Fibroblast of the conjunctiva (primary cell): ENCODE data around the gene CNGB1.
A peak's percentile ranks its signal among the peaks of the same experiment; 100 is the strongest.
"Not testable (repeated sequence)": the region's sequence is repeated elsewhere in the genome, so short reads cannot be mapped to it uniquely, and the experiment has no call there.

Experiments
- DNase-seq: peaks from one replicate; pipeline ENCODE4 v3.0.0-alpha.2; 2010; ENCODE audit warnings: low read depth

Gene CNGB1

GRCh38 chr16:57951204-57951960 is 19.5 kb downstream of the CNGB1 start:
- DNase-seq: no peak

GRCh38 chr16:57950382-57950781 is 20.5 kb downstream of the CNGB1 start:
- no peak for DNase-seq

DNA sequence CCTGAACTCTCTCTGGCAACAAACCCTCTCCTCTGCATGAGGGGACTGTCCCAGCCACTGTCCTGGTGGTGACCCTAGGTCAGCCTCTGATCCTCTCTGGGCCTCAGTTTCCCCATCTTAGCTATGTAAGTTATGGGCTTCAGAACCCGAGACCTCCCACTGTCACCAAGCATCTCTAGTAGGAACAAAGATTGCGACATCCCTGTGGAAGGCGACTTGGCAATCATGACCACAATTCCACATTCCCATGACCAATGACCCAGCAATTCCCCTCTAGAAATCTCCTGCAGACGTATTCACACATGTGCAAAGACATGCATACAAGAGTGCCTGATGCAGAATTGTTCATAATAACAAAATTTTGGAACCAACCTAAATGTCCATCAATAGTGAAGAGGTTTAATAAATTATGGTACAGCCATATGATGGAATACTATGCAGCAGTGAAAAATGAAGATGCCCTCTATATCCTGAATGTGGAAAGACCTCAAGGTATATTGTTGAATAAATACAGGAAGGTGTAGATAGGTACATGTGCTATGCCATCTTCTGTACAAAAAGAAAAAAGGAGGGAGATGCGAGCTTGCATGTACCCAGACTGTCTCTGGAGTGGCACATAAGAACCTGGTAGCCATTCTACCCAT is 21.2 kb downstream of the CNGB1 start:
- no peak for DNase-seq

- DNase-seq: no peak
Measured at GRCh38 chr16:57949013-57949412, 21.9 kb downstream of the CNGB1 start.

DNA sequence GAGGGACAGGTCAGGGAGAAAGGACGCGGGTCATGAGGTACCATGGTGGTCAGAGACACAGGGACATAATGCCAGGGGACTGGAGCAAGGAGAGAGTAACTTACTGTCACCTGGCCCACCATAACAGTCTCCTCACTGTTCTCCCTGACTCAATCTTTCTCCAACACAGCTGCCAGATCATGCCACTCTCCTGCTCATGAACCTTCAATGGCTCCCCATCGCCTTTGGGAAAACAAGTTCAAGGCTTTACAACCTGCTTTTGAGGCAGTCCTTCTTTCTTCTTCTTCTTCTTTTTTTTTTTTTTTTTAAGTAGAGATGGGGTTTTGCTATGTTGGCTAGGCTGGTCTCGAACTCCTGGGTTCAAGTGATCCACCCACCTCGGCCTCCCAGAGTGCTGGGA is 22.9 kb downstream of the CNGB1 start:
- no peak for DNase-seq

DNA sequence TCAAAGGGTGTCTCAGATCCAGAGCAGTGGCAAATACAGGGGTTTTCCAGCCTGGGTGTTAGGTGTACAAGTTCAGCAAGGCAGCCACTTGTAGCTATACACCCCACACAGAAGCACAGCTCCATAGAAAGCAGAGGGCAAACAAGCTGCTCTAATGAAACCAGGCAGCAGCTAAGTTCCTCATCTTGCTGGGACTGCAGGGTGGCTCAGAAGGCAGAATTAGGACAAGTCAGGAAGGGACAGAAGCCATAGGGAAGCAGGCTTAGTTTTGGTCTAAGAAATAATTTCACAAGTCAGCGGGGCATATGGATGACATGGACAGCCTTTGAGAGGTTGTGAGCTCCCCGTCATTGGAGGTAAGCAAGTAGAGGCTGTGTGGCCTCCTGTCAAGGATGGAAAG is 23.7 kb downstream of the CNGB1 start:
- DNase-seq: no peak

GRCh38 chr16:57946181-57946801 is 24.6 kb downstream of the CNGB1 start:
- no peak for DNase-seq

- no peak for DNase-seq
Measured at GRCh38 chr16:57945740-57946138, 25.2 kb downstream of the CNGB1 start.

DNA sequence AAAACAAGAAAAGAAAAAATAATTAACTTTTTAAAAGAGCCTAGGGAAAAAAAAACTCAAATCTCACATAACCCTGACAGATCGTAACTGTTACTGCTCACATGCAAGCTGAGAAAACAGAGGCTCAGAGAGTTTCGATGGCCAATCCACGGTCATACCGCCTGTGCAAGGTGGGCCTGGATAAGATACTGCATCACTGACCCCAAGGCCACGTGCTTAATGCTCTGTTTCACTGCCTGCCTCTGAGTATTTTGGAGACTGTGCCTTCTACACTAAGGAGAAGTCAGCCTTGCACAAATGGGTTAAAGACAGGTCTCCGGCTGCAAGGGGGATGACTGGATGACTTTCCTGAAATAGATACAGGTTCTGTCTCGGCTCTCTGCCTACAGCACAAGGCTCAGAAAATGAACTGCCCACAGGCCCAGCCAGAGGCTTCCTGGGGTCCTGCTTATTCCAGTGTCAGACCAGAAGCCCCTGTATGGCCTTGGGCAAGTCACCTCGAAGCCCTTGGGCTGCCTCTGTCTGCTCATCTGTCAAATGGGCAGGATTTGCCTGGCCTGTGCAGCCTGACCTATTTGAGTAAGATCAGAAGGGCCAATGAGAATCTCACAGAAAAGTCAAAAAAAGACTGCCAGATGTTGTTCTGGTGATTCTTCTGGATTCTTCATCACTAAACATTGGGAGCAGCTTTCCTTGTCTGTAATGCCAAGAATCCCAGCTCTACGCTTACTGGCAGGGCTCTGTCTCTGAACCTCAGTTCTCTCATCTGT is 25.8 kb downstream of the CNGB1 start:
- DNase-seq: no peak

- DNase-seq: not testable (repeated sequence)
Measured at GRCh38 chr16:57943381-57943780, 27.5 kb downstream of the CNGB1 start.

DNA sequence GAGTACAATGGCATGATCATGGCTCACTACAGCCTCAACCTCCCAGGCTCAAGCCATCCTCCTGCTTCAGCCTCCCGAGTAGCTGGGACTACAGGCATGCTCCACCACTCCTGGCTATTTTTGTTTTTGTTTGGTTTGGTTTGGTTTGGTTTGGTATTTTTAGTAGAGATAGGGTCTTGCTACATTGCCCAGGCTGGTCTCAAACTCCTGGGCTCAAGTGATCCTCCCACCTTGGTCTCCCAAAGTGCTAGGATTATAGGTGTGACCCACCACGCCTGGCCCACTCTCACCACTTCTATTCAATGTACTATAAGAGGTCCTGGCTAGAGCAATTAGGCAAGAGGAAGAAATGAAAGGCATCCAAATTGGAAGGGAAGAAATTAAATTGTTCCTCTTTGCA is 29.0 kb downstream of the CNGB1 start:
- DNase-seq: not testable (repeated sequence)

DNA sequence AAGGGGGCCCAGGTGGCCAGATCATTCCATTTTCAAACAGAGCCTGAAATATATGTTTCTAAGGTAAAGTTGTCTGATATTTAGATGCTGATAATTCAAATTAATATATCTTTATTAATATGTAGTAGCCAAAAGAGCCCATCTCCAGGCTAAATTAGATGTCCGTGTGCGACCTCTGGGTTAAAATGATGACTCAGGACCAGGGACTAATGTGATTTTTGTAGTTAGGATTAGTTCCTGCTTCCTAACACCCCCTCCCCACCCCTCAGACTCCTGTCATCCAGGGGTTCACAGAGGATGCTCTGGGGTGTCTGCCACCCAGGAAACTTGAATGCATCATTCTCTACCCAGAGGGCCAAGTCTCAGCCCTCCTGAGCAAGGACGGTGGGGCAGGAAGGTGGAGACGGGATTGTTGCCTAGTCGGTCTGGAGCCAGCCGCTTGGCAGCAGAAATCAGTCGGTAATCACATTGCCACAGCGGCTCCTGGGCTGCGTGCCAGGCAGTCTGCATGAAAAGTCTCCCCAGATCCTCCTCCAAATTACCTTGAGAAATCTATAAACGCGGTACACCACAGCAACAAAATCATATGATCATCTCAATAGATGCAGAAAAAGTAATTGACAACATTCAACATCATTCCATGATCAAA is 29.8 kb downstream of the CNGB1 start:
- no peak for DNase-seq

GRCh38 chr16:57940382-57940966 is 30.5 kb downstream of the CNGB1 start:
- no peak for DNase-seq

- no peak for DNase-seq
Measured at GRCh38 chr16:57939872-57940224, 31.1 kb downstream of the CNGB1 start.

GRCh38 chr16:57938936-57939871 is 31.7 kb downstream of the CNGB1 start:
- DNase-seq: peak; percentile 53

DNA sequence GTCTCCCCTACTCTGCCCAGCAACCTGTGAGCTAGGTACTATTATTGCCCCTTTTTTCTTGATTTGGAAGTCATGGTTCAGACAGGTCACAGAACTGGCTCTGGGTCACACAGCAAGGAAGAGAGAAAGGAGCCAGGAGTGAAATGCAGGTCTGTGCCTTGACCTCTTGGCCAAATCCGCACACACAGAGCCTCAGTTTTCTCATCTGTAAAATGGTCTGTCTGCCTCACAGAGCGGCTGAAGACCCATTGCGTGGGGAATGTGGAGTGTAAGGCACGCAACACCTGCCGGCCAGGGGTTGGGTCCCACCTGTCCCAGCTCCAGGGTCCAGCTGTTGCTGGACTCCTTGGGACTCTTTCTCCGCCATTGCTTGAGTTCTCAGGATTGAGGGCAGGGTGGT is 32.4 kb downstream of the CNGB1 start:
- no peak for DNase-seq

DNA sequence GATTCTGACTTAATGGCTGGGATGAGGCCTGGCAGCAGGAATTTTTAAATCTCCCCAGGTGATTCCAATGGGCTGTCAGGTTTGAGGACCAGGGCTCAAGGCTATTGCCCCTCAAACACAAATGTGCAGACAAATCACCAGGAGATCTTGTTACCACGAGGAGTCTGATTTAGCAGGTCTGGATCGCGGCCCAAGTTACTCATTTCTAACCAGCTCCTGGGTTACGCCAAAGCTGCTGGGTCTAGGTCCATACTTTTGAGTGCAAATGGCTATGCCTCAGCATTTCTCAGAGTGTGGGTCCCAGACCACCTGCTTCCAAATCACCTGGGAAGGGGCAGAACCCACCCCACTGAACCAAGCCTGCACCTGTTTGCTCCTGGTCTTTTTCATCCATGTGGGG is 33.1 kb downstream of the CNGB1 start:
- no peak for DNase-seq

DNA sequence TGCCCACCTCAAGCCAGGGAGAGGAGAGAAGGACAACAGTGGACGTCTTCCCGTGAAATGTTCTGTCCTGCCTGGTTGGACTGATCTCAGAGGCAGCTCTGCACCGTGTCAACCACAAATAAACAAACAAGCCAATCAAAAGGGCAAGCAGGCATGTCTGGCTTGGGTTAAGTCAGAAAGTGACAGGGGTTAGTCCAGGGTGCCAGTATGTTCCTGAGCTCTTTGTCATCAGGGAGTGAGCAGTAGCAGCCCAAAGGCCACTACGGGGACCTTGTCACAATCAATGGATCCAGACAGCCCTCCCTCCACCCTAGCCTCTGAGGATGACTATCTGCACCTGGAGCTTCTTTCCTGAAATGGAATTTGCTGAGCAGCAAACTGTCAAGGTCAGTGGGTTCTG is 35.0 kb downstream of the CNGB1 start:
- no peak for DNase-seq

GRCh38 chr16:57930533-57930932 is 40.4 kb downstream of the CNGB1 start:
- DNase-seq: no peak

DNA sequence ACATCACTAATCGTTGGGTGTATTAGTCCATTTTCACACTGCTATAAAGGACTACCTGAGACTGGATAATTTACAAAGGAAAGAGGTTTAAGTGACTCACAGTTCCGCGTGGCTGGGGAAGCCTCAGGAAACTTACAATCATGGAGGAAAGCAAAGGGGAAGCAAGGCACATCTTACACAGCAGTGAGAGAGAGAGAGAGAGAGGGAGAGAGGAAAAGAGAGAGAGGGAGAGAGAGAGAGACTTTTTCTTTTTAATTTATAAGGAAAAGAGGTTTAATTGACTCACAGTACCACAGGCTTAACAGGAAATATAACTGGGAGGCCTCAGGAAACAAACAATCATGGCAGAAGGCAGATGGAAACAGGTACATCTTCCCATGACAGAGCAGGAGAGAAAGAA is 41.7 kb downstream of the CNGB1 start:
- no peak for DNase-seq

DNA sequence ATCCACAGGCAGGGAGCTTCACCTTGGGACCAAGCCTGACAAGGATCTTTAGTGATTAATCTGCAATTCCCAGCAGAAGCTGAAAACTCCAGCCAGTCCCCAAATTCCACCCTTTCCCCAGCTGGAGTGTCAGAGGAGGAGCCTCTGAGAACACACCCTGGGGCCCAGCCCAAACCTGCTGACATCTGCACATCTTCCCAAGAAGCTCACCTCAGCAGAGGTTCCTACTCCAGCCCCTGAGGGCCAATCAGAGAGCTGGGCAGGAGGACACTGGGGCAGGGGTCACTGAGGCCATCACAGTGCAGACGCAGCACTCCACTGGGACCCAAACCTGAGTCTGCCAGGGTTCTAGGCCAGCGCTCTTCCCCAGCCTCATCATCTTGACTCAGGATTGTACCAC is 44.9 kb downstream of the CNGB1 start:
- no peak for DNase-seq
